Bronchial epithelial cell (primary cell): Measurements from ENCODE around the gene DNMT3B. TPM values are rescaled to one million over a fixed set of nuclear protein-coding genes. Genes with fewer than 3 reads are reported as not detected.
"Not testable (repeated sequence)": the region's sequence is repeated elsewhere in the genome, so short reads cannot be mapped to it uniquely, and the experiment has no call there.

Experiments
- DNase-seq: peaks from one replicate; pipeline ENCODE4 v3.0.0-alpha.2; 2010; ENCODE audit warnings: low read depth
- FAIRE-seq: peaks from 2 replicates; lab custom pipeline; 2011; peaks lifted over from hg19 to GRCh38; lab: Jason Lieb, UNC
- H3K27me3 ChIP-seq: 2 replicates; pipeline ENCODE4 v1.5.1; 2011; ENCODE audit warnings: low read length; ENCODE audit not compliant: control insufficient read depth, insufficient read depth
- H3K36me3 ChIP-seq: 2 replicates; pipeline ENCODE4 v1.5.1; 2011; ENCODE audit warnings: low read length; ENCODE audit not compliant: control insufficient read depth, insufficient read depth
- H3K4me3 ChIP-seq: 2 replicates; pipeline ENCODE4 v1.5.1; 2011; ENCODE audit warnings: mild to moderate bottlenecking, low read depth, low read length, control low read depth
- total RNA-seq: library from RNA; depleted of rRNA; stranded (reverse); fragments of >200 nt; gene quantifications from 2 replicates; pipeline ENCODE4 v1.2.1, GENCODE V29; 2014
- TF ChIP-seq, protein P1 (sequence below): IDR thresholded peaks from 2 replicates; pipeline ENCODE4 v1.5.1; 2011; ENCODE audit warnings: mild to moderate bottlenecking, moderate library complexity, low read length, control low read depth, inconsistent platforms; ENCODE audit not compliant: insufficient read depth, severe bottlenecking

The DNMT3B gene
- 0.79 and 2.4 TPM in 2 replicates for total RNA-seq

GRCh38 chr20:32761831-32762753 is at the start of gene DNMT3B:
Gene DNMT3B (plus strand): TSS chr20:32762385. CDS start chr20:32780324, 17,939 bp downstream.
- Histone ChIP-seq H3K36me3 (no peaks in the 10 kb centered on the region), H3K27me3 (no peaks in the 10 kb centered on the region), H3K4me3 (peak within 1 kb of the TSS; percentile 50)
- DNase-seq (no peak), FAIRE-seq (no peak)
- TF ChIP-seq, protein P1, sequence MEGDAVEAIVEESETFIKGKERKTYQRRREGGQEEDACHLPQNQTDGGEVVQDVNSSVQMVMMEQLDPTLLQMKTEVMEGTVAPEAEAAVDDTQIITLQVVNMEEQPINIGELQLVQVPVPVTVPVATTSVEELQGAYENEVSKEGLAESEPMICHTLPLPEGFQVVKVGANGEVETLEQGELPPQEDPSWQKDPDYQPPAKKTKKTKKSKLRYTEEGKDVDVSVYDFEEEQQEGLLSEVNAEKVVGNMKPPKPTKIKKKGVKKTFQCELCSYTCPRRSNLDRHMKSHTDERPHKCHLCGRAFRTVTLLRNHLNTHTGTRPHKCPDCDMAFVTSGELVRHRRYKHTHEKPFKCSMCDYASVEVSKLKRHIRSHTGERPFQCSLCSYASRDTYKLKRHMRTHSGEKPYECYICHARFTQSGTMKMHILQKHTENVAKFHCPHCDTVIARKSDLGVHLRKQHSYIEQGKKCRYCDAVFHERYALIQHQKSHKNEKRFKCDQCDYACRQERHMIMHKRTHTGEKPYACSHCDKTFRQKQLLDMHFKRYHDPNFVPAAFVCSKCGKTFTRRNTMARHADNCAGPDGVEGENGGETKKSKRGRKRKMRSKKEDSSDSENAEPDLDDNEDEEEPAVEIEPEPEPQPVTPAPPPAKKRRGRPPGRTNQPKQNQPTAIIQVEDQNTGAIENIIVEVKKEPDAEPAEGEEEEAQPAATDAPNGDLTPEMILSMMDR, result no peak

DNA sequence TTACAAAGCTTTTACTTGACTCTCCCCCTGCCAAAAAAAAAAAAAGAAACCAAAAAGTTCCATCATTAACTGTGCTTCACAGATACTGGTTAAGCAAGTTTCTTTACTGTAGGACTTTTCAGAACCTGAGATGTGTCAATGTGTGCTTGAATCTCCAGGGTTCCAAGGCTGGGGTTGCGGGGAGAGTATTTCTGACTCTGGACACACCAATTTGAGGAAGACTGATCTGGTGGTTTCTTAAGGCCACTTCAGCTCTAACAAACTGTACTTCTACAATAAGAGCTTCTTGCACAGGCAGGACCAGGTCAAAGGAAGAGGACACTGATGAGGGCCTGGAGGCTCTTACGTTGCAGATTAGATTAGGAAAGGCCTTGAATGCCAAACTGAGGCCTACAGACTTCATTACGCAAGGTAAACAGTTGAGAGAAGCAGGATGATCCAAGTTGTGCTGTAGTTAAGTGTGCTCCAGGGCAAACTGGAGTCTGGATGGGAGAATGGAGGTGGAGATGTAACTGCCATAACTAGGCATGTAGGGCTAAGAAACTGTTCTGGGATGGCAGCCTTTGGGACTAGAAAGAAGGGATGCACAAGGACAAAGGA is 43.3 kb upstream of the DNMT3B start:
- Histone ChIP-seq H3K4me3 (no peak overlapping the region), H3K36me3 (no peaks in the 10 kb centered on the region), H3K27me3 (no peaks in the 10 kb centered on the region)
- TF ChIP-seq, protein P1, result no peak
- DNase-seq (no peak), FAIRE-seq (no peak)

DNA sequence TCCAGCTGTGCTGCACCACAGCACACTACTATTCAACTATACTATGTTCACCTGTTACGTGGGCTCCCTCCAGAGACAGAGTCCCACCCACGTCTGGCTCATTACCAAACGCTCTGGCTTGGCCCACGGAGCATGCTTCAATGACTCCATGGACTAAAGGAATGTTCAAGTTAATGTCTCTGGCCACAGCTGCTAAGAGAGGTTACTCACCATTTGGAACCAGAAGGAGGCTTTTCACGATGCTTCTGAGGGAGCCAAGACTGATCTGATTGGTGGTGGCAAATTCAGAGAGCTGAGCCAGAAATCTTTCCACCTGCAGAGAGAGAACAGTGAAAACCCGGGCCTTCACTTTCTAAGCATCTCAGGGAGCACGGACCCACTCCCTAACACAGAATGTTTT is 34.5 kb upstream of the DNMT3B start:
- Histone ChIP-seq H3K27me3 (no peaks in the 10 kb centered on the region), H3K36me3 (peaks cover 4% of the 10 kb centered on the region), H3K4me3 (no peak overlapping the region)
- DNase-seq, result no peak
- TF ChIP-seq, protein P1, result no peak
- FAIRE-seq, result no peak

DNA sequence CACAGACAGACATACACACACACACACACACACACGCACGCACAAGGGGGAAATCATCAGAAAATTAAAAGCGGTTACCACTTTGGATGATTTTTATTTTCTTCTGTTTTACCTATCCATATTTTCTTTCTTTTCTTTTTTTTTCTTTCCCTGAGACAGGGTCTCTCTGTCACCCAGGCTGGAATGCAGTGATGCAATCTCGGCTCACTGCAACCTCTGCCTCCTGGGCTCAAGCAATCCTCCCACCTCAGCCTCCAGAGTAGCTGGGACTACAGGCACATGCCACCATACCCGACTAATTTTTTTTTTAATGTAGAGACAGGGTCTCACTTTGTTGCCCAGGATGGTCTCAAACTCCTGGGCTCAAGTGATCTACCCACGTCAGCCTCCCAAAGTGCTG is 33.8 kb upstream of the DNMT3B start:
- not testable (repeated sequence) for H3K36me3 ChIP-seq, DNase-seq, H3K27me3 ChIP-seq, H3K4me3 ChIP-seq, FAIRE-seq

DNA sequence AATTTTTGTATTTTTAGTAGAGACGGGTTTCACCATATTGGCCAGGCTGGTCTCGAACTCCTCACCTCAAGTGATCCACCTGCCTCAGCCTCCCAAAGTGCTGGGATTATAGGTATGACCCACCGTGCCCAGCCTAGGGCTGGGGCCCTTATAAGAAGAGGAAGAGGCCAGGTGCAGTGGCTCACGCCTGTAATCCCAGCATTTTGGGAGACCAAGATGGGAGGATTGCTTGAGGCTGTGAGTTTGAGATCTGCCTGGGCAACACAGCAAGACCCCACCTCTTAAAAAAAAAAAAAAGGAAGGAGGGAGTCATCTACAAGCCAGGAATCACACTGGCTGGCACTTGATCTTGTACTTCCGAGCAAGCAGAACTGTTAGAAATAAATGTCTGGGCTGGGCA is 32.9 kb upstream of the DNMT3B start:
- not testable (repeated sequence) for DNase-seq, H3K36me3 ChIP-seq, H3K4me3 ChIP-seq, H3K27me3 ChIP-seq, FAIRE-seq

GRCh38 chr20:32731882-32732266 is 30.3 kb upstream of the DNMT3B start:
- peaks cover 4% of the 10 kb centered on the region for H3K36me3 ChIP-seq
- H3K4me3 ChIP-seq, result no peak overlapping the region
- H3K27me3 ChIP-seq, result no peaks in the 10 kb centered on the region
- FAIRE-seq, result no peak
- peak; percentile 61 for DNase-seq
- TF ChIP-seq, protein P1, result no peak
